Midbrain (tissue), 1 donor: ENCODE measurements around the gene DNAH17.

Experiments
- DNase-seq: peaks from one replicate; lab custom pipeline; 2025; lab: John Stamatoyannopoulos, UW

DNAH17 gene, protein sequence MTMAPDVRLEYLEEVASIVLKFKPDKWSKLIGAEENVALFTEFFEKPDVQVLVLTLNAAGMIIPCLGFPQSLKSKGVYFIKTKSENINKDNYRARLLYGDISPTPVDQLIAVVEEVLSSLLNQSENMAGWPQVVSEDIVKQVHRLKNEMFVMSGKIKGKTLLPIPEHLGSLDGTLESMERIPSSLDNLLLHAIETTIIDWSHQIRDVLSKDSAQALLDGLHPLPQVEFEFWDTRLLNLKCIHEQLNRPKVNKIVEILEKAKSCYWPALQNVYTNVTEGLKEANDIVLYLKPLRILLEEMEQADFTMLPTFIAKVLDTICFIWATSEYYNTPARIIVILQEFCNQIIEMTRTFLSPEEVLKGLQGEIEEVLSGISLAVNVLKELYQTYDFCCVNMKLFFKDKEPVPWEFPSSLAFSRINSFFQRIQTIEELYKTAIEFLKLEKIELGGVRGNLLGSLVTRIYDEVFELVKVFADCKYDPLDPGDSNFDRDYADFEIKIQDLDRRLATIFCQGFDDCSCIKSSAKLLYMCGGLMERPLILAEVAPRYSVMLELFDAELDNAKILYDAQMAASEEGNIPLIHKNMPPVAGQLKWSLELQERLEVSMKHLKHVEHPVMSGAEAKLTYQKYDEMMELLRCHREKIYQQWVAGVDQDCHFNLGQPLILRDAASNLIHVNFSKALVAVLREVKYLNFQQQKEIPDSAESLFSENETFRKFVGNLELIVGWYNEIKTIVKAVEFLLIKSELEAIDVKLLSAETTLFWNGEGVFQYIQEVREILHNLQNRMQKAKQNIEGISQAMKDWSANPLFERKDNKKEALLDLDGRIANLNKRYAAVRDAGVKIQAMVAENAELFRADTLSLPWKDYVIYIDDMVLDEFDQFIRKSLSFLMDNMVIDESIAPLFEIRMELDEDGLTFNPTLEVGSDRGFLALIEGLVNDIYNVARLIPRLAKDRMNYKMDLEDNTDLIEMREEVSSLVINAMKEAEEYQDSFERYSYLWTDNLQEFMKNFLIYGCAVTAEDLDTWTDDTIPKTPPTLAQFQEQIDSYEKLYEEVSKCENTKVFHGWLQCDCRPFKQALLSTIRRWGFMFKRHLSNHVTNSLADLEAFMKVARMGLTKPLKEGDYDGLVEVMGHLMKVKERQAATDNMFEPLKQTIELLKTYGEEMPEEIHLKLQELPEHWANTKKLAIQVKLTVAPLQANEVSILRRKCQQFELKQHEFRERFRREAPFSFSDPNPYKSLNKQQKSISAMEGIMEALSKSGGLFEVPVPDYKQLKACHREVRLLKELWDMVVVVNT (N-terminal part only)

DNA sequence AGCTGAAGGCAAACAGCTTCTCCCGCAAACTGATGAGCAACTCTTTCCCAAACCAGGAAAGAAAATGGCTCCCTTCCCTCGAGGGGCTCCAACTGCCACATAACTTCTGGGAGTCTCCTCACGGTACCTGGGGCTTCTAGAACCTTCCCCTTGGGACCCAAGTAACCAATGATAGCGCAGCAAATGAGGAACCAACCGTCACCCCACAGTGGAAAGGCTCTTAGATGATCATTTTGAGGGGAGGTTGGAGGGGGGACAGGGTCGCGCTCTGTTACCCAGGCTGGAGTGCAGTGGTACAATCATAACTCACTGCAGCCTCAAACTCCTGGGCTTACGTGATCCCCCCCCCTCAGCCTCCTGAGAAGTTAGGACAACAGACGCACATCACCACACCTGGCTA is at the start of gene DNAH17:
Gene DNAH17, minus strand, starts transcription at position 101 of the 400 bp plus-strand sequence. CDS start 2,339 bp downstream, outside the sequence.
- no peak for DNase-seq

DNA sequence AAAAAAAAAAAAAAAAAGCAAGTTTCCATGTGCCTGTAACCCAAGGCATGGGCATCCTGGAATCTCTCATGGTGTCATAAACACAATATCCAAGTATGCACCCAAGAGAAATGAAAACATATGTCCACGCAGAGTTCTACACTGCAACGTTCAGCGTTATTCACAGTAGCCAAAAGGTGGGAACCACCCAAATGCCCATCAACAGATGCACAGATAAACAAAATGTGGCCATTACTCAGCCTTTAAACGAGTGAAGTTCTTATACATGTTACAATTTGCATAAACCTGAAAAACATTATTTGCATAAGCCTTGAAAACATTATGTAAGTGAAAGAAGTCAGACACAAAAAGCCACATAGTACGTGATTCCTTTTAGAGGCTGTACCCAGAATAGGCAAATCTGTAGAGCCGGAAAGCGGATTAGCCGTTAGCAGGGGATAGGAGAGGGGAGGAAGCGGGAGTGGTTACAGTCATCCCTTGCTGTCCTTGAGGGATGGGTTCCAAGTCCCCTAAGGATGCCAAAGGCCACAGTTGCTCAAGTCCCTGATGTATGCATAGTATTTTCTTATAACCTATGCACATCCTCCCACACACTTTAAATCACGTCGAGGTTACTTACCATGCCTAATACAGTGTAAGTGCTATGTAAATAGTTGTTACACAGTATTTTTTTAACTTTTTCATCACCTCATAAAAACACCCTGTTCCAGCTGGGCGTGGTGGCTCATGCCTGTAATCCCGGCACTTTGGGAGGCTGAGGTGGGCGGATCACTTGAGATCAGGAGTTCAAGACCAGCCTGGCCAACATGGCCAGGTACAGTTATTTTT is 47.3 kb upstream of the DNAH17 start:
- DNase-seq: no peak

DNA sequence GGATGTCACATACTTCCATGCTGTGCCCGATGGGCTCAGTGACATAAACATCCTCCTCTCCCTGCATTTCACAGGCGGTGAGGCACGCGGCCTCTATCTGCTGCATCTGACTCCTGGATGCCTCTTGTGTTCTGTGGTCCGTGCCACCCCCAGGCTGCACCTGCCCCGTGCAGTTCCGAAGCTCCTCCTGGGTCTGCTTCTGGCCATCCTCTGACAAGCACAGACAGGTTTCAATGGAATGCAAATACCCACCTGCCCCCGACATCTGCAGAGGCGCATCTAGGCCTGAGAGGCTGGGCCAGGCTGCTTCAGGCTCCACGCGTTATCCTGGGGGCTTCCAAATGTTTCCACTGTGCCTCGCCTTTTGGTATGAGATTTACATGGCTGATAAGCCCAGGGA is 46.3 kb upstream of the DNAH17 start:
- DNase-seq: no peak

DNA sequence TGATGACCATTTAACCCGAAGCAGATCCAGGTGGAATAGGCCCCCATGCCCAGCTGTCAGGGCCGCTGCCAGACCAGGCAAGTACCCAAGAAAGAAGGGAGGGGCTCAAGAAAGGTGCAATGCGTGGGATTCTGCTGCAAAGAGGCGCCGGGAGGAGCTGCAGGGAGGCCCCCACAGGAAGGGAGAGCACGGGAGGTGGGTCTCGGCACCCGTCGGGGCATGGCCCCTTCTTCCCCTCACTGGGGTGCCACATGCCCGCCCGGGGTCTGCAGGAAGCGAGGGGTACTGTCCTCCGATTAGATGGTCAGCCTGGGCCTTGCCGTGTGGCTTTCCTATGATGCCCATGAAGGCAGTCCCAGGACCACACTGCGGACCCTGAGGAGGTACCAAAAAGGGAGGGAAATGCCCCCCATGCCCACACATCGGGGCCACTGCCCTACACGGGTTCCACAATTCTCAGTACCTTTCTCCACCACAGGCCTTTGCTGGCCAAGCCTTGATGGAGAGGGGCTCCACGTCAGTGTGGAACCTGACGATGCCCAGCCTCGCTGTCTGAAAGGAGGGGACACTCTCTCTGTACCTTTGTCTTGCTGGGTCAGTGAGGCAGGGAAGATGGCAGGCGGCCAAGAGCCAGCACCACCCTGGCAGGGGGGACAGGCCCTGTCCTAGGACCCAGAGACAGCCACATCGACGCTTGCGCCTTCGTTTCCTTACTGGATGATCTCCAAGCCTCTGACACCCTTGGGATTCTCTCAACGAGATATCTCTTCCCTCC is 45.5 kb upstream of the DNAH17 start:
- no peak for DNase-seq

DNA sequence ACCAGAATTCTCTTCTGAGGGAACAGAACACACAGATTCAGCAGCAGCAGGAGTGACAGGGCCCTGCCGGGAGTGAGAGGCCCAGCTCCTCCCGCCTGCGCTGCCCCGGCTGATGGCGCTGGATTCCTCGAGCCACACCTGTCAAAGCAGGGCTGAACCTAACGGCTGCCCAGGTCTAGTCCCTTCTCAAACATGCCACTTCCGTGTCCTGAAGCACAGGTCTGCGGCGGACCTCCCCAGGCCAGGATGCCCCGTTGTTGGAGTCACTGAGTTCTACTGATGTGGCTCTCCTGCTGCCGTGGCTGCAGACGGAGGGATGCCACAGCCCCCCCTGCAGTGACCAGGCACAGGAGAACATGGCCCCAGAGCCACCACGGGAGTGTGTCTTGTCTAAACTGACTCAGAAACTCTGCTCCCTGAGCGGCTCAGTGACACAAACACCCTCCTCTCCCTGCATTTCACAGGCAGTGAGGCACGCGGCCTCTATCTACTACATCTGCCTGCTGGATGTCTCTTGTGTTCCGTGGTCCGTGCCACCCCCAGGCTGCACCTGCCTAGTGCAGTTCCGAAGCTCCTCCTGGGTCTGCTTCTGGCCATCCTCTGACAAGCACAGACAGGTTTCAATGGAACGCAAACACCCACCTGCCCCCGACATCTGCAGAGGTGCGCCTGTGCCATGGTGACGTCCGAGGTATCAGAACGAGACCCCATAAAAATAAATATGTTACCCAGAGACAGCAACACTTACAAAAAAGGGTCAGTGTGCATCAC is 44.7 kb upstream of the DNAH17 start:
- DNase-seq: no peak

DNA sequence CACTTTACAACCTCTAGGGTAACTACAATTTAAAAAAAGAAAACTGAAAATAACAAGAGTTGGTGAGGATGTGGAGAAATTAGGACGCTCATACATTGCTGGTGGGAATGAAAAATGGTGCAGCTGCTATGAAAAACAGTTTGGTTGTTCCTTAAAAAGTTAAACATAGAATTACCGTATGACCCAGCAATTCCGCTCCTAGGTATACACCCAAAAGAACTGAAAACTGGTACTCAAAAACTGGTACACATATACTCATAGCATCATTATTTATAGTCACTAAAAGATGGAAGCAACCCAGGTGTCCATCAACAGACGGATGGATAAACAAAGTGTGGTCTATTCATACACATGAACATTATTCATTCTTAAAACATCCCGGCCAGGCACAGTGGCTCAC is 42.9 kb upstream of the DNAH17 start:
- DNase-seq: no peak

DNA sequence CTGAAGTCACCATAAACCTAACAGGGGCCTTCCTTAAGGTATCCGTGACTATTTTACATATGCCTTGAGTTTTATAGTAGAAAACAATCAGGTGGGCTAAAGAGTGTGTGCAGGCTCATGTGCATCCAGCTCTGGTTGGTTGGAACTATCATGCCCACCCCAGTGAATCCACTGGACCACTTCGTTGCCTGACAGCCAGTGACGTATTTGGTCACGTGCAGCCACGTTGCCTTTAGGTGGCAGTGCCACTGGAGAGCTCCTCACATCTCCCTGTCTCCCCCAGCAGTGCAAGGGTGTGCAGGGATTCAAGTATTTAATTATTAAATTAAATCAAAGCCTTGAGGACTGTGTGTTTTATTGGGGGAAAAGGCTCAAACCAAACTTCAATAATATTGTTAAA is 42.1 kb upstream of the DNAH17 start:
- DNase-seq: no peak

DNA sequence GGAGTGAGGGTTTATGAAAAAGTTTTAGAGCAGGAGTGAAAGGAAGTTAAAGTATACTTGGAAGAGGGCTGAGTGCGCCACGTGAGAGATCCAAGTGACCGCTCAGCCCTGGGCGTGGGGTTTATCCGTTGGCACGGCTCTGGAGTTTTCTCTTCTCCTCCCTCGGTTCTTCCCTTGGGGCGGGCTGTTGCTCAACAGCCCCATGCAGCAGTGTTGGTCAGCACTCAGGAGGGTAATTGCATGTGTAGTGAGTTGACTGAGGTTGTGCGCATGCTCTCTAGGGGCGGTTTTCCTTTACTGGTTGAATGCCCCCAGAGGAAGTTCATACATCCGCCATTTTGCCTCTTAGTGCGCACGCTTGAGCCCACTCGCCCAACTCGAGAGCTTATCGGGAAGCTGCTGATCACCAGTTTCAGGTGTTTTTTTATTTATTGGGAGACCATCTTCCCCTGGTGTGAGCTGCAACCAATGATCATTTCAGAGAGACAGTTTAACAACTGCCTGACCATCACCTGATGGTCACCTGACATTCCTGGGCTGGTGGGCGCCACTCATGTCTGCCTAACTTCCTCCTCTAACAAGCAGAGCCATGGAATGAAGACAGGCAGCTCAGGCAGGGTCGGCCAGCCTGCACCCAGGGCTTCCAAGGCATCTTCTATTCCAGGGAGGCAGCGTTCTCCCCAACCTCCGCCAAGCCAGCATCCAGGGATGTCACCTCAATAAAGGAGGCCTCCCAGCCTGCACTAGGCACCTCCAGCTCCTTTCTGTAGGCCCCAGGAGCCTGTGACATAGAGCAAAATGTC is 41.3 kb upstream of the DNAH17 start:
- DNase-seq: no peak

DNA sequence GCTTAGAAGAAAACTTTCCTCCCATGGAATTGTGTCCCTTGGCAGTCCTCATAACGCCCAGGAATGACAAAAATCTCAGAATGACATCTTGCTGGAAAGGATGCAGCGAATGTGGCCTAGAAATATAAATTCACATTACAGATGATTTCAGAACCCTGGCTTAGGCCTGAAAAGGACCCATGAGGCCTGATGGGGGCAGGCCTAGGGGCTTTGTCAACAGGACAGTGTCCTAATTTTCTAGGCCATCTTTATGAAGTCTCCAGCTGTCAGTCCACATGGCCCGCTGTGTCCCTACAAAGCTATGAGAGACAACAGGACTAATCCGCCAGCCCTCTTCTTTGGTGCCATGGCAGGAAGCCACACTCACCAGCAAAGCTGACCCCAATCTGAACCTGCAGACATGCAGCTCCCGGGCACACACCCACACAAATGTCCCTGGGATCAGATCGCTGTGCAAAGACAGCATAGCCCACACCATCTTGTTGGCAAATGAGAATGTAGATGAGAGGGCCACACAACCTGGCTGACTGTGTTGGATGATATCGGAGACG is 40.4 kb upstream of the DNAH17 start:
- DNase-seq: no peak

DNA sequence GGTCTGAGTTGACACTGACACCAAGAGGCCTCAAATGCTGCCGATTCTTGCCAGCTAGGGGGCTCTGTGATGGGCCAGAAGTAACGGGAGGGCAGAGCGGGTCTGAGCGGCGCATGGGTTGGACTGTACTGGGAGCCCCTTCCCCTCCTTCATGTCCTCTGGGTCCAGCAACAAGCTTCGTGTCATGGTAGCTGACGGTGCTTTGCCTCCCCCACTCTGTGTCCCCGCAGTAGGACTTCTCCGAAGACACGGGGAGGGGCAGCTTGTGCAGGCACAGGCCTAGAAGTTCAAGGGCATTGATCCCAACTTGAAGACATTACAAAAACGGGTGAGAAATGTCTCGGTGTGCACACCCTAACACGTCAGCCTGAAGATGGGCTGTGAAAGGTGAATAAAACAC is 39.8 kb upstream of the DNAH17 start:
- DNase-seq: no peak

DNA sequence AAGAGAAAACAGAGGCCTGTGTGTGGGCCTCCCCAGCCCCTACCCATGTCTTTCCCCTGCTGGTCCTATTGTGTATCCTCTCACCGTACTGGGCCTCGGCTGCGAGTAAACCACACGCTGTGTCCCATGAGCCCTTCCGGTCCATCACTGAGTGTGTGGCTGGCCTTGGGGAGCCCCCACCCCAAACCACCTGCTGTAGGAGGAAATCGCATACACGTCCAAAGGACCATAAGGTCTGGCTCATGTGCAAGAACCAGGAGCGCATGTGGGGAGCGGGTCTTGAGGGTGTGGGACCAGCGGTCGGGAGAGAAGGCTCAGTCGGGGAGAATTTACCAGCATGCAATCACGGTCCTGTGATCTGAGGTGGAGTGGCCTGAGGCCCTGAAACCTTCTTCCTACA is 38.4 kb upstream of the DNAH17 start:
- no peak for DNase-seq

DNA sequence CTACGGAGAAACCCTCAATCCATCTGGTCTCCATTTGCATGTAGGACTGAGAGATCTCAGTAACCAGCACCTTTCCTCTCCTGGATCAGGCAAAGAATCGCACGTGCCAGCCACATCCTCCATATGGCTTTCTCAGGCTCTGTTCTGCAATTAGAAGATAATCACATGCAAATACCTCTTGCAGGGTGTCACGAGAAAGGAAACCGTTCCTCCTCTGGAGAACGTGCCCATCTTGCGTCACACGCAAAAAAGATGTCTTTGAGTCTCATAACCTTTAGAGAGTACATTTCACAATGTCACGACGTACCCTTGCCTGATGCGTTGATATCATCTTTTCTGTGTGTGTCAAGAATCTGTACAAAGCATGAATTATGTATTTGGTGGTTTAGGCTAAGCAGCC is 36.2 kb upstream of the DNAH17 start:
- DNase-seq: no peak

DNA sequence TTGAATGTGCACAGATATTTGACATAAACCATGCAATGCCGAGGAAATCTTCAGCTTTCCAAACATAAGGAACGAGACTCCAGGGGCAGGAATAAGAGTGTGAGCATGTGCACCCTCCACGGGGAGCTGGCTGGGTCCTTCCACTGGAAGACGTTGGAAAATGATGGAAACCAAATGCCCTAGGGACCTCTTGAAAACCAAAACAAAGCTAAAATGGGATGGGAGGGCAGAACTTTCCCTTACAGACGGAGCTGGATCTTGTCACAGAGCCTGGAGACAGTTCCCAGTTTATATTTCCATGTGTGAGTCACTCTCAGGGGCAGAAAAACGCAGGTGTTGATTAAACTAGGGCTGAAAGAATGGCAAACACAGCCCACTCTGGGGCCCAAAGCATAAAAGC is 34.4 kb upstream of the DNAH17 start:
- DNase-seq: no peak

DNA sequence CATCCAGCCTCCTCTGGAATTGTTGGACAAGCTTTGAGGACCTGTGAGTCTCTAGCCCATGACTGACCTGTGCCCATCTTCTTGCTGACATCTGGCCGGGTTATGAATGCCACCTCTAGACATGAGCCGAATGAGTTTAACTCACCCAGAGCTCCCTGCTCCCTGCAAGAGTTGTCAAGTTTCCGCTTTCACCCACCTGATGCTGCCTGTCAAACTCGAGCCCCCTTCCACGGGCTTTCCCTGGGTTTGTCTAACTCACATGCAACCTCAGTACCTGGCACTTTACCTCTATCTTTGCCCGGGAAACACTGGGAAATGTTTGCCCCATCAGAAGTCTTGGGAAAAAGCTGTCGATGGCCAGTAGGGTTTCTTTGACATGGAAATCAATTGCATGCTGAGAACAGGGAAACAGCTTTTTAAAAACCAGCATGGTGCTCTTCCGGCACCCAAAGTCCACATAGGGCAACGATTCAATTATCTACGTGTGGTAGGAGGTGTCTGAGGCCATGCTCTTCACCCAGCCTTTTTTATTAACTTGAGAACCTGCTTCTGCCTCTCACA is 33.8 kb upstream of the DNAH17 start:
- DNase-seq: no peak

DNA sequence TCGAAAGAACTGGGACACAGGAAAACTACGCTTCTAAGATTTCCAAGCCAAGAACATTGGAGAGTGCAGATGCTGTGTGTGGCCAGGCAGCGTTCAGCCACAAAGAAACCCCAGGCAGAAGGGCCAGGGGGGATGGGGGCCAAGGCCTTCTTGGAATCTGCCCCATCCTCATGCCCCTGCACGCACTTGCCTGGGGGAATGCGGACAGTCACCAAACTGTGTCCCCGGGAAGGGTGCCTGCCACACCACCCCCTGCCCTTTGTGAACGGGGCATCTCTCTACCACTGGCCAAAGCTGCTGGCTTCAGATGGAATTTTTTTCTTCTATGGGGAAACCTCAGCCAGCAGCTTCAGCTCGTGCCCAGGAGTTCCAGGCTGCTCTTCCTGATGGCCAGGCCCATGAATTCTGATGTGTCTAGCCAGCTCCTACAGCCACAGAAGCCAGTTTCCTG is 32.0 kb upstream of the DNAH17 start:
- DNase-seq: peak; percentile 37

DNA sequence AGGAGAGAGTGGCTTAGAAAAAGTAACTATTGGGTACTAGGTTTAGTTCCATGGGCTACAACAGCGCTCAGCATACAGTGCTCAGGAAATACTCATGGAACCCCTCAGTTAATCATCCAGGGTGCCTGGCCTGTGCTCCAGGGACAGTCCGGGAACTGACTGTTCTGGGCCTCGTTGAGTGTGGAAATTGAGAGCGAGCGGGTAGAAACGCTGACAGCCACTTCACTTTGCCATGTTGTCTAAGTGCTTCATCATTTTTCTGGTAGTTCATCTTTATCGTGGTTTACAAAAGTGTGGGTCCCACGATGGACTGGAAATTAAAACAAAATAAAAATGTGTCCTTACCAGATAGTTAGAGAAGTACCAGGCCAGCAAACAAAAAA is 31.6 kb upstream of the DNAH17 start:
- DNase-seq: no peak

DNA sequence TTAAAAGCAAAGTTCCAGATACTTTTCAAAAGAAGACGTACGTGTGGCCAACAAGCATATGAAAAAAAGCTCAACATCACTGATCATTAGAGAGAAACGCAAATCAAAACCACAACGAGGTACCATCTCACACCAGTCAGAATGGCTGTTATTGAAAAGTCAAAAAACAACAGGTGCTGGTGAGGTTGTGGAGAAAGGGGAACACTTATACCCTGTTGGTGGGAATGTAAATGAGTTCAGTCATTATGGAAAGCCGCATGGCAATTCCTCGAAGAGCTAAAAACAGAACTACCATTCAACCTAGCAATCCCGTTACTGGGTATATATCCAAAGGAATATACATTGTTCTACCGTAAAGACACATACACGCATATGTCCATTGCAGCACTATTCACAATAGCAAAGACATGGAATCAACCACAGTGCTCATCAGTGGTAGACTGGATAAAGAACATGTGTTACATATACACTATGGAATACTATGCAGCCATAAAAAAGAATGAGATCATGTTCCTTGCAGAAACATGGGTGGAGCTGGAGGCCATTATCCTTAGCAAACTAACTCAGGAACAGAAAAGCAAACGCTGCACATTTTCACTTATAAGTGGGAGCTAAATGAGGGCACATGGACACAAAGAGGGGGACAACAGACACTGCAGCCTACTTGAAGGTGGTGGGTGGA is 31.1 kb upstream of the DNAH17 start:
- DNase-seq: no peak

DNA sequence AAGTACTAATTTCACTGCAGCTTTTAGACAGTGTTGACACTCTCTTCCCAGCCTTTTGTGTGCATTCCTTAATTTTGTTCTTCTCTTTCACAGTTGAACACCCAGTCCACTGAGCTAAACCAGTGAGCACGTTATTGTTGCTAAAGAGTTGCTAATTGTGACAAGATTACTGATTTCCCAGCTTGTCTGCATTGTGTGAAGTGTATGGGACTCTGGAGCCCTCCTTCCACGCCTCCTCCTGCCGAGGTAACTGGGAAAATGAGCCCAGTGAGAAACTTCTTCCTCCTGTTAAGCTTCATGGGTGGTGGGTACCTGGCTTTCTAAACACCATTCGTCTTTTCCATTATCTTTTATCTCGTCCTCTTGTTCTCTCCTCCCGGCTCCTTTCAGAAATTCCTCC is 29.8 kb upstream of the DNAH17 start:
- DNase-seq: no peak
